H1 (cell line): ENCODE data around the gene TNFAIP8L3. TPM values are rescaled to one million over a fixed set of nuclear protein-coding genes. Genes with fewer than 3 reads are reported as not detected.

Source experiments
- TCF12 ChIP-seq: IDR thresholded peaks from 2 replicates; pipeline ENCODE4 v1.6.1; 2011; ENCODE audit warnings: low read depth, mild to moderate bottlenecking, low read length
- polyA plus RNA-seq, 7 experiments: library from polyadenylated mRNA; depleted of rRNA in 3 of 7; stranded (reverse) in 5 of 7; unstranded in 2 of 7; fragments of >200 nt in 5 of 7; fragments of 200-250 nt in 2 of 7; gene quantifications; 1 replicate in 5 of 7; 2 replicates in 1 of 7; 4 replicates in 1 of 7; pipeline versions ENCODE4 v1.2.1 to v1.2.3, GENCODE V29; 2011 to 2013; ENCODE audit warnings: missing spikeins in 2 of 7, mixed read lengths in 2 of 7
- total RNA-seq: library from RNA; stranded (reverse); fragmentation: NEBNext Ultra II Directional; extraction: Animal tissue kit (Norgen Biotek cat#: 25700); gene quantifications from 2 replicates; pipeline ENCODE4 v1.2.1, GENCODE V29; 2021

TNFAIP8L3 gene
- total and polyA plus RNA-seq, 2 of the 8 experiments (the other 6 are each of a cell fraction or from before 2014, with no cell fraction given): 0.23 to 0.67 TPM

DNA sequence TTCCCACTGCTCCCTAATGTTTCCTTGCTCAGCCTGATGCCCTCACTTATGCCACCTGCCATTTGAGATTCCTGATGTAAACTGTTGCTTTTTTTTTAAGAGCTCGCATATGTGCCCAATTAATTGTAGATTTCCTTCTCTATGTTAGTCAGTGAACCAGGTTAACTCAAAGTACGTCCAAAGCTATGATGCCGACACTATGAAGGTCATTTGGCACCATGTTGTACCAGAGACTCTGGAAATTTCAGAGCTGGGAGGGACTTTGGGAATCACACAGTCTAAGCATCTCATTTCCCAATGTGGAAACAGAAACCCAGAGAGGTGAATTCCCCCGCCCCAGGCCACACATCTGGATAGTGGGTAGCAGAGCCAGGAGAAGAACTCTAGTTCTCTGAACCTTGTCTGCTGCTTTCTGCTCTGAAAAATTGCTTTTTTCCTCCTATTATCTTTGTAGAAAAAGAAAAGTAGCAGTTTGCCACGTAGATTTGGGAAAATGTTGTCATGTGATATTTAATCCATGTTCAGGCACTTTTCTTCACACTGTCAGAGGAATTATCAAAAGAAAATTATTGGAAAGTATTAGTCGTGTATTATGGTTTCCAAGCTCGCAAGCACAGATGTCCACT lies 38.5 kb upstream of the TNFAIP8L3 start (continued):
- no peak for TF ChIP-seq TCF12
